ENCODE results near the gene IRAK1BP1.

DNA sequence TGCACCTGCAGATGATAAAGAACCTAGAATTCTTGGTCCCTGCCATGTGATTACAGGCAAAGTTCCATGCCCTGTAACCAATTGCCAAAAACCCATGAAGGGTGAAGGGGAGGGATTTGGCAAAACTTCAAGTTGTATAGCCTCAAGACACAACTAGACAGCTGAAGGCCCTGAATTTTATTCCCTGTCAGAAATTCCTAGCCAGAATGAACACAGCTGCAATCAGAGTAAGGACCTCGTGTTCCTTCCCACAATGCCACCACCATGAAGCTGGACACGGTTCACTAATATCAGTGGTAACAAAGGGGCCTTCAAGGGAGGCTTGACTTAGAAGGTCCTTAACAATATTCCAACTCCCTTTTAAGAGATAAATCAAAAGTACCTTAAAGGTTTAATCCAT lies 22.5 kb upstream of the IRAK1BP1 start:
- TF ChIP-seq POLR2AphosphoS5 (IDR thresholded peaks at IDR 0.05), result no peak
- TF ChIP-seq POLR2A (IDR thresholded peaks at IDR 0.05), result no peak

Data from transverse colon (tissue), 3 donors.